DMS79 treated with DMSO at 0.1 percent for 48 hours (cell line): ENCODE results near the gene C11orf16.
"Not testable (repeated sequence)": the region's sequence is repeated elsewhere in the genome, so short reads cannot be mapped to it uniquely, and the experiment has no call there.

Experiments used
- DNase-seq: peaks from one replicate; lab custom pipeline; 2025; lab: John Stamatoyannopoulos, UW

Gene C11orf16, protein sequence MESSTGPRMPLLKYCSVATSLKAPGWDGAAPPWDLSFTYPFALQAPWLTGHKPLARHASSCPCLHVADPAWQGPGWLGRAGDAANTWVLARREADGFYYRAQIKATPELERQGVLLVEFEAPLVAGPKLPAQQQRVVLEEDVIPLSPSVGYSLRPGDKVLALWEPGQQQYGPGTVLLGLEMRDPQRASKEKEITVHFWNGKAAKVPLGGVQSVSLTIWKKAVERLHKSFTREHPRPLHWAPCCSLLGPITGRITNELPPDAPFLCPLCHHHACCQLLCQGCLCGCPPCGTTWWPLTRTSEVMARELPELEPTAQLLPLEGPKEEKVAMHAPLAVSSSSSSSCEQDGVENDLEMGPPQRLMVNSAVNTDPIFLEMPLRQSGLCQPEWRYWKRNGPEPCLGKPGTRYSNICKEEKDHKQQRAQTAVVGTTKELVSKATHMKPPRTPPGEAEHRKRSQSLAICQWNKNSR

DNA sequence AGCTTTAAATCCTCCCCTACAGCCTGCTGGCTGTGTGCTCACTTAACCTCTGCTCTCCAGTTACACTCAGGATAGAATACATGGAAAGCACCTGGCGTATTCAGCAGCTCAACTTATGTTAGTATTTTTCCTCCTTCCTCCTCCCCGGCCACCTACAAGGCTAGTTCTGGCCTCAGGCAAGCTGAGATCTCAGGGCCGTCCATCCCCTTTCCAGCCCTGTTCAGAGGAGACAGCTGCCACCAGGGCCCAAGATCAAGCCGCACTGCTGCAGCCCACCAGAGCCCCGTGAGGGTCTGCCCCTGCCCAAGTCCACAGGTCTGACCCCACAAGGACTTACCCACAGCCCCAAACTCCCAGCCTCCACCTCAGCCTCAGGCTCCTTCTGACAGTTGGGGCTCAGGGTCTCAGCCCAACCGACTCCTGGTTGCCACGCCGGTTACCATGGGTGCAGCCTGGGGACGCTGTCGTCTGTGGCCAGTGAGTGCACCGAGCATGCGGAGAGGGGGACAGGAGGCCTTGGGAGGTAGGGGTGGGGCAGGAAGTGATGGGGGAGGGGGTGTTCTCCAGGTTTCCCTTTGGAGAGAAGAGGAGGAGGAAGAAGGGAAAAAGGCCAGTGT is at the start of gene C11orf16:
TSS of gene C11orf16 (minus strand) at position 384 of the 617 bp plus-strand sequence. CDS start 639 bp downstream, outside the sequence.
- DNase-seq, result no peak

DNA sequence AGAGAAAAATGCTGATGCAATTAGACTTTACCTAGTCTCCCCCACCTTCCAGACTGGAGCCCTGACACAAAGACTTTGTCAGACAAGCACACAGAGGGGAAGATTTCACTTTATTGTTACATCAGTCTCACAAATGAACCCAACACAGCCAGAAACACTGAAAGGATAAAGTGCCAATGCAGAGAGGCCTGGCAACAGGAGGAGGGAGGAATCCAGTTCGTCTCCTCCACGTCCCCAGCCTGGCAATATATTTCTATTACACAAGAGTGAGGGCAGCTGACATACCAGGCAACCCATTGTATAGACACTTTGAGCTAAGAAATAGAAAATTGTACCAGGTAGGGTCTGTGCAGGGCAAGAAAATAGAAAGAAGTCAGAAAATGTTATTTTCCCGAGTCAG is 47.7 kb upstream of the C11orf16 start:
- DNase-seq, result no peak

DNA sequence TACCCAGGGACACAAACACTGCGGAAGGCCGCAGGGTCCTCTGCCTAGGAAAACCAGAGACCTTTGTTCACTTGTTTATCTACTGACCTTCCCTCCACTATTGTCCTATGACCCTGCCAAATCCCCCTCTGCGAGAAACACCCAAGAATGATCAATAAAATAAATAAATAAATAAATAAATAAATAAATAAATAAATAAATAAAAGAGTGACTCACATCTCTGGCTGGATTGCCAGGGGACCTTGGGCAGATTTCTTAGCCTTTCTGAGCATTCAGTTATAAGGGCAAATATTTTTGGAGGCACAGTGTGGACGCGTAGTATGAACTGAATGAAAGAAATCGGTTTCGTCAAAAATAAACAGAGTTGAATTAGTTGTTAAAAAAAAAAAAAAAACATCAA is 46.6 kb upstream of the C11orf16 start:
- not testable (repeated sequence) for DNase-seq

DNA sequence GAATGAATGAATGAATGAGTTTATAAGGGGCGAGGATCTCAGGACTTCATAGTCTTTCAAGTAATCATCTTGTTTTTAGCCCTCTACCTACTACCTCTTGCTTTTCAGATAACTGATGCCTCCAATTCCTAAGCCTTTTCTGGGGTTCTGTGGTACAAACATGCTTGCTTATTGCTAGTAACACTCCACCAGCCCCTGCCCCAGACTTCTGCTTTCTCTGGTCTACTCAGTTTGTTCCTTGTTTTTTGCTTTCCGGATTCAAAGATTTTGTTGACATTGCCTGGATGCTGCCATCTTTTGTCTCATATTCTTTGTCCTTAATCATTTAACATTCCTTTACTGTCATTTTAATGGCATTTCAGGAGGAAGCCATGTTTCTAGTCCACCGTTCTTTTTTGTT is 40.4 kb upstream of the C11orf16 start:
- DNase-seq, result no peak

- DNase-seq, result no peak
These were observed 39.2 kb upstream of the C11orf16 start for GRCh38 chr11:8971924-8972316.

DNA sequence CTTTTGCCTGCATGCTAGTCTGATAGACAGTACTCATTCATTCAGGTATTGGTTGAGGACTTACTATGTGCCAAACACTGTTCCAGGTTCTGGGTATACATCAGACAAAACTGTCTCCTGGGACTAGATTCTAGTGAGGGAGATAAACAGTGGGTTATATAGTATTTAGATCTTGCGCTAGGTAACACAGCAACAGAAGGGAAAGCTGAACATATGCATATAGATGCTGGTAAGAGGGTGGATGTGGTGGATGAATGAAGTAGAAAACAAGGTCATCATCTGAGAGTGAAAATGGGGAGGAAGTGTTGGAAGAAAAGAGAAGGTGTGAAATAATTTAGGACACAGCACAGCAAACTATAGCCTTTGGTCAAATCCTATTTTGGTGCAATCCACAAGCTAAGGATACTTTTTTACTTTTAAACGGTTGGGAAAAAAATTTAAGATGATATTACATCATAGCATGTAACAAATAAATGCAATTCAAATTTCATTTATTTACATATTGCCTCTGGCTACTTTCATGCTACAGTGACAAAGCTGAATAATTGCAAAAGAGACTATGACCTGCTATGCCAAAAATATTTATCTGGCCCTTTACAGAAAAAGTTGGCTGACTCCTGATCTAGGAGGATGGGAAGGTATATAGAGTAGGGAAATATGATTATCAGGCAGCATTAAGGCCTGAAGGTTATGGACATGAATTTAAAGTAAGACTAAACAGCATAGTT is 38.6 kb upstream of the C11orf16 start:
- DNase-seq, result no peak

DNA sequence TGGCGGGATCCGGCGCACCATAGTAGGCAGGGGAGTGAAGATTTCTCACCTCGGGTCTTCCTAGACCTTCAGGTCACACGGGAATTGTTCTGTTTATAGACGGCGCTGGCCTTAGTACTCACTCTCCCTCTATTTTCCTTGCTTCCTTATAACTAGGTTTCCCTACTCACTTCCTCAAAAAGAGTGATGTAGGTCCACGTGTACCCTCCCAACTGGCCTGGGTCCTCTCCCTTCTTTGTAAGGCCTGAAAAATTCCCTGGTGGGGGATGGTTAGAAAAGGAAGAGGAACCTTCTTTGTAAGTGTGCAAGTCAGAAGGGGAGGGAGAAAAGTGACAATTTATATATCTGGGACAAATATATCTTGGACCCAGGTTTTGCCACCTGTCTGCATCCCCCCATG is 34.4 kb upstream of the C11orf16 start:
- DNase-seq, result no peak

GRCh38 chr11:8964324-8965320 is 31.9 kb upstream of the C11orf16 start, which contains the start of gene TMEM9B:
Gene TMEM9B, minus strand, starts transcription at chr11:8964442. Its CDS starts 129 bp downstream, at chr11:8964313.
- DNase-seq, result peak; percentile 86

DNA sequence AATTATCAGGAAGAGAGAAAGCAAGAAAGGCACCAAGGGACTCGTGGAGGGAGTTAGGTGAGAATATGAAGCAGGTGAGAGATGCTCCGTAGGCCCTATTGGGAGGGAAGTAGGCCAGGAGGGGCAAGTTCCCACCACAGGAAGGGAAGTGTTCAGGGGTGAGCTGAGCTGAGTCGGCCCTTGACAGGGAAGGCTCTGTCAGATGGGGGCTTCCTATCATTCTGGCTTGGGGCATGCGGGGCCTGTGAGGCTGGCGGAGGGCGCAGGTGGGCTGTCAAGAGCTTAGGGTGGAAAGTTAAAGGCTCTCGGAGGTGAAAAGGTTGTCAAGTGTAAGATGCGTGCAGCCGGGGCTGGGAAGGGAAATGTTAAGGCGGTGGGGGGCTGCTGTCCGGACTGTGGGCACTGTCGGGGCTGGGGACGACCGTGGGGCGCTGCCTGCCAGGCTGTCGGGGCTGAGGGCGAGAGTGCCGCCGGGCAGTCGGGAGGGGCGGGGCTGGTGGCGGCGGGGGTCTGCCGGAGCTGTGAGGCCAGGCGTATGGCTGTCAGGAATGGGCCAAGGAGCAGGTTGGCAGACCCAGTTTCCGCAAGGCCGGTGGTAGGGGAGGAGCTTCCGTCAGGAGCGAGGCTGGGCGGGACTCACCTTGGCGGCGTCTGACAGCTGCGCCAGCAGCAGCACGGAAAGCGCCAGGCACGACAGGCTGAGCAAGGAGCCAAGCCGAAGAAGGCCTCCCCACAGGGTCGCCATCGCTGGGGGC is 31.0 kb upstream of the C11orf16 start:
- peak; percentile 80 for DNase-seq

- no peak for DNase-seq
These were observed 30.1 kb upstream of the C11orf16 start for GRCh38 chr11:8962841-8963240.

GRCh38 chr11:8961401-8961800 is 28.7 kb upstream of the C11orf16 start:
- no peak for DNase-seq

DNA sequence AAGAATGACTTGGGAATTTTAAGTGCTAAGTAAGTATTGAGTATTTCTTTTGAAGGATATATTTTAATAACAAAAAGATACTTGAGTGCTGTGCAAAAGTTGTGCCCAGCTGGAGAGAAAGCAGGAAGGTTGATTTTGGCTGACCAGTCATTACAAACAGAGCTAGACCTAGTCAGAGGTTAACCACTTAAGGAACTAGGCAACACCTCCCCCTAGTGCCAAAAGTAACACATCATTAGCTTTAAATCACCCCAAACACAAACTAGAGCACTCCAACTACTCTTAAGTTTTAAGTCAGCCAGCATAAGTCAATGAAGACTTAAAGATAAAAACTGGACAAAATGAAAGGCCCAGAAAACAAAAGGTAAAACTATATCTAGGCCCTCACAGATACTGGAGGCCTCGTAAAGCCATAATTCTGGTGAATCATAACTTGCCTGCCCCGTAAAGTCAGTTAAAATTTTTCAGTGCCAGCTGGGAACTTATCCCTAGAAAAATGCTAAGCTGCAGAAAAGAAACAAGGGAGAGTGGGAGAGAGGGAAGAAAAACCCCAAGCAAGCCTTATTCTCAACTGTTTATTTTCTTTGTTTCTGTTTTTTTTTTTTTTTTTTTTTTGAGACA is 26.9 kb upstream of the C11orf16 start:
- peak; percentile 77 for DNase-seq

DNA sequence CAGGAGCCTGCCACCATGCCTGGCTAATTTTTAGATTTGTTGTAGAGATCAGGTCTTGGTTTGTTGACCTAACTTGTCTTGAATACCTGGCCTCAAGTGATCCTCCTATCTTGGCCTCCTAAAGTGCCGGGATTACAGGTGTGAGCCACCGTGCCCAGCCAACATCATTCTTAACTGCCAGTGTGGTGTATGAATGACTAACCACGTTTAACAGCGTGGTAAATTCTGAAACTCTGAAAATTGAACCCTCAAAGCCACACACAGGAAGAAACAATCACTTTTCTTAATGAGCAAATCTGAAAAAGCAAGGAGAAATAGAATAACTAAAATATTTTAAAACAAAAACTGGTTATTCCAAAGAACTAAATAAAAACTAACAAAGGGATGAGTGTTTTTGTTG is 24.1 kb upstream of the C11orf16 start:
- DNase-seq, result no peak

DNA sequence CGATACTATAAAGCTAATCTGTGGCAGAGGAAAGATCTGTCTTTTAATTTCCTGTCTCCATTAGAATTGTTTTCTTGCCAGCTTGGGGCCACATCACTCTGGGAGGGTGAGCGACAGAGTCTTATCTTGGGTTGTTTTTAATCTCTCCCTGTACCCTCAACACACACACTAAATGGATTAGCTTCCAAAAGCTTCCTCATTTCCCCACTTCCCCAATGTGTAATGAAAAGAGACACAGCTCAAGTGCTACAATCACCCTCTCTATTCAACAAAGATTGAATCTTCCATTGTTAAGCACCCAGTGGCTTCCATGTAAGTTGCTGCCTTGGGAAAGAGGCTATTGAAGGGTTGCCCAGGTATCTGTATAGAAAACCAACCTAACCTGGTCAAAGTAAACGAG is 16.1 kb upstream of the C11orf16 start:
- DNase-seq, result no peak

- no peak for DNase-seq
These were observed 14.6 kb upstream of the C11orf16 start for GRCh38 chr11:8947230-8947943.

DNA sequence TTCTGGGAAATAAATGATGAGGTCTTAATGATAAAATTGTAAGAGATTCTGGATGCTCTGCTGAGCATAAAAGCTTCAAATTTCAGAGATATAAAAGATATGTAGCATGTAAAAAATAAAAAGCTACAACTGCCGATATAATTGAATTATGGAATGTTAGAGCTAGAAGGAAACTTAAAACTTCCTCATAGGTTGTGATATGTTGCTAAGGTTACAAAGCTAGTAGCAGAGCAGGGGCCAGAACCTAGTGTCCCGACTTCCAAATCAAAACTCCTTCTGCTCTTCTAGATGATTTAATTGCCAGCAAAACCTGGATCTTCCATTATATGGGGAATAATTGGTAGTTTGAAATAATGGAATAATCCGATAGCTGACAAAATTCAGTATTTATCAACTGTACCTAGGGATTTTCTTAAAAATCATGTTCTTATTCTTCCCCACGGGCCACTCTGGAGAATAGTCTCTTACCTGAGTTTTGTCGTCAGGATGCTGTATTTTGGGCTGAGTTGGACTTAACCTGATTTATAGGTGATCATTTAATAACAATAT is 9.8 kb upstream of the C11orf16 start, which contains the start of gene ASCL3:
TSS of gene ASCL3 (minus strand) at position 499 of the 549 bp plus-strand sequence. CDS start 4,855 bp downstream, outside the sequence.
- DNase-seq, result no peak

DNA sequence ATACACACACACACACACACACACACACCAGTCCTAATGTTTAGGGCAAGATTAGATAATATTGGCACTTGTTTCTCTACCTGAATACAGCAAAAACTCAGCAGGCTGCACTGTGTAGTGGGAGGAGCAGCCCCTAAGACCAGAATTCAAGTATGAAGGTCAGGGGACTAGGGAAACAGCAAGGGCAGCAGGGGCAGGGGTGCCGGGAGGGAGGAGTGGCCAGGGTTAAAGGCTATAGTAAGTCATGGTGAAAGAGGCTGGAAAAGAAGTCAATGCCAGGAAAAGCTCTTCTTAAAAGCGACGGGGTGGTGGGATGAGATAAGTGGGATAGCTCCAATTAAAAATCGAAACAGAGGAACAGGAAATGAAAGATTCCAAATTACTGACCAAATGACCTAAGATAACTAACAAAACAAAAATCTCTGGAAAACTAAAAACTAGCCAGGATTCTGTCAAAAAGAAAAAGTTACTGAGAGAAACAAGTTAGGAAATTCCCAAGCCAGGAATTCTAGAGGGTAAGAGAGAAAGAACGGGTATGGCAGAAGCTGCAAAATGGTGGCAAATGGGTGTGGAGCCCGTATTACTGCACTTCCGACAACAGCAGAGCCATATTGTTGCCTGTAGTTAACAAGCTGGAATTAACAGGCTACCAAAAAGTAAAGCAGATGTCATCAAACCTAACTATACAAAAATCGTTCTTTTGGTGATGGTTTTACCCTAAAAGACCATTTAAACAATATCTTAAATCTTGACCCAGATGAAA is 8.8 kb upstream of the C11orf16 start:
- DNase-seq, result no peak

DNA sequence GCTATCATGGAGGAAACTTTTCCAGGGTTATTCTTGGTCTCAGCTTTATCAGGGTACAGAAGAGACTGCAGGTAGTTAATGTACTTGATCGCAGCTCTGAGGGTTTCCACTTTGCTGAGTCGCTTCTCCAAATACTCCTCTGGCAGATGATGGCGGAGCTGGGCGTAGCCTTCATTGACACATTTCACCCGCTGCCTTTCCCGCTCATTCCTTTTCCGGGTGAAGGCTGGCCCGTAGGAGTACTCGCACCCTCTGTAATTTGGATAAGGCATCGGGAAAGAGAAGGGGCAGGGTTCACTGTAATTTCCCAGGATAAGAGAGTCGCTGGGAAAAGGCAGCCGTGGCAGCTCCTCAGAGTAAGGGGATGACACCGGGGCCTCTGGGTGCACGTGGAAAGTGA is 4.9 kb upstream of the C11orf16 start:
- DNase-seq, result no peak
